HUDEP-2 (cell line): ENCODE measurements around the gene DBF4.
"Not testable (repeated sequence)": the region's sequence is repeated elsewhere in the genome, so short reads cannot be mapped to it uniquely, and the experiment has no call there.

Source experiments
- DNase-seq, 76 experiments: peaks; one replicate each; lab custom pipeline; 2025; ENCODE audit not compliant: unreplicated experiment in 76 of 76; lab: John Stamatoyannopoulos, UW

DBF4 gene

GRCh38 chr7:87878208-87878735 is 2.0 kb downstream of the DBF4 start:
- peak in 3 of 76 experiments; percentile 4 to 26 (median 6) for DNase-seq

DNA sequence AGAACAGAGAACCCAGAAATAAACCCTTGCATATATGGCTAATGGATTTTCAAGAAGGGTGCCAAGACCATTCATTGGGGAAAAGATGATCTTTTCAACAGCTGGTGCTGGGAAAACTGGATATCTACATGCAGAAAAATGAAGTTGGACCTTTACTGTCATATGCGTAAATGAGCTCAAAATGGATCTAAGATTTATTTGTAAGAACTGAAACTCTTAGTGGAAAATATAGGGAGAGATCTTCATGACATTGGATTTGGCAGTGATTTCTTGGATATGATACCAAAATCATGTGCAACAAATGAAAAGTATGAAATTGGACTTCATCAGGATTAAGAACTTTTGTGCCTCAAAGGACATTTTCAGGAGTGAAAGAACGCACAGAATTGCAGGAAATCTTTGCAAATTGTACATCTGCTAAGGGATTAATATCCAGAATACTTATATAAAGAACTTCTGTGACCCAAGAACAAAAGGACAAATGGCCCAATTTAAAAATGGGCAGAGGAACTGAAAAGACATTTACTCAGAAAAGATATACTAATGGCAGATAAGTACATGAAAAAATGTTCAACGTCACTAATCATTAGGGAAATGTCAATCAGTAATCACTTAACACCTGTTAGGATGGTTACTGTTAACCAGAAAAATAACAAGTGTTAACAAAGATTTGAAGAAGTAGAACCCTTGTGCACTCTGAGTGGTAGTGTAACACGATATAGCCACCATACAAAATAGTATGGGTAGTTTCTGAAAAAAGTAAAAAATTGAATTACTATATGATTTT is 6.1 kb downstream of the DBF4 start:
- DNase-seq: no peak

DNA sequence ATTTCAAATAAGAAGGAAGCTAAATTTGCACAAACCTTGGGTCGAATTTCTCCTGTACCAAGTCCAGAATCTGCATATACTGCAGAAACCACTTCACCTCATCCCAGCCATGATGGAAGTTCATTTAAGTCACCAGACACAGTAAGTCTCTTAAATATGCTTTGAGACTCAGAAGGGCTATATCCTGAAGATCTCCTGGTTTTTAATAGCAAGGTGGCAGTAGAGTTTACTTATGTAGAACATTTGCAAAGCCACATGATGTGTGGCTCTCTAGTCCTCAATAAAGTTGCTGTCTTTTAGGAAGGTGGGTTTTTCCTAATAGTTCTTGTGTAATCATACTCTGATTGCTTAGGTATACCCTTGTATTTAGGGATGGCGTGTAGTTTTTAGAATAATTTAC is 8.7 kb downstream of the DBF4 start:
- DNase-seq: no peak

- peak in 5 of 76 experiments; percentile 6 to 11 (median 8) for DNase-seq
Measured at GRCh38 chr7:87886875-87887274, 10.6 kb downstream of the DBF4 start.

GRCh38 chr7:87895363-87895762 is 19.1 kb downstream of the DBF4 start:
- no peak for DNase-seq

- DNase-seq: no peak
Measured at GRCh38 chr7:87899255-87899654, 23.0 kb downstream of the DBF4 start.

DNA sequence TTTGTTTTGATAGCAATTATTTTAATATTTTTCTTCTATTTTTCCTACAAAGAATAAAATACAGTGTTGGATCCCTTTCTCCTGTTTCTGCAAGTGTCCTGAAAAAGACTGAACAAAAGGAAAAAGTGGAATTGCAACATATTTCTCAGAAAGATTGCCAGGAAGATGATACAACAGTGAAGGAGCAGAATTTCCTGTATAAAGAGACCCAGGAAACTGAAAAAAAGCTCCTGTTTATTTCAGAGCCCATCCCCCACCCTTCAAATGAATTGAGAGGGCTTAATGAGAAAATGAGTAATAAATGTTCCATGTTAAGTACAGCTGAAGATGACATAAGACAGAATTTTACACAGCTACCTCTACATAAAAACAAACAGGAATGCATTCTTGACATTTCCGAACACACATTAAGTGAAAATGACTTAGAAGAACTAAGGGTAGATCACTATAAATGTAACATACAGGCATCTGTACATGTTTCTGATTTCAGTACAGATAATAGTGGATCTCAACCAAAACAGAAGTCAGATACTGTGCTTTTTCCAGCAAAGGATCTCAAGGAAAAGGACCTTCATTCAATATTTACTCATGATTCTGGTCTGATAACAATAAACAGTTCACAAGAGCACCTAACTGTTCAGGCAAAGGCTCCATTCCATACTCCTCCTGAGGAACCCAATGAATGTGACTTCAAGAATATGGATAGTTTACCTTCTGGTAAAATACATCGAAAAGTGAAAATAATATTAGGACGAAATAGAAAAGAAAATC is 31.0 kb downstream of the DBF4 start:
- not testable (repeated sequence) for DNase-seq

DNA sequence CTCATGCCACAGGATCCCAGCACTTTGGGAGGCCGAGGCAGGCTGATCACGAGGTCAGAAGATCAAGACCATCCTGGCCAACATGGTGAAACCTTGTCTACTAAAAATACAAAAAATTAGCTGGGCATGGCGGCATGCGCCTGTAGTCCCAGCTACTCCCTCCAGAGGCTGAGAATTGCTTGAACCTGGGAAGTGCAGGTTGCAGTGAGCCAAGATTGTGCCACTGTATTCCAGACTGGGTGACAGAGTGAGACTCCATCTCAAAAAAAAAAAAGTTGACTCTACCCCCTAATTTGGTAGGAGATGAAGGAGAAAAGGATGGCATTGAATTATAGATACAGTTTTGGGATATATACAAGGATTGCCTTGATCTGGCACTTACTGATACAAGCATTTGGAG is 32.5 kb downstream of the DBF4 start:
- DNase-seq: not testable (repeated sequence)

GRCh38 chr7:87912121-87912520 is 35.8 kb downstream of the DBF4 start:
- no peak for DNase-seq

DNA sequence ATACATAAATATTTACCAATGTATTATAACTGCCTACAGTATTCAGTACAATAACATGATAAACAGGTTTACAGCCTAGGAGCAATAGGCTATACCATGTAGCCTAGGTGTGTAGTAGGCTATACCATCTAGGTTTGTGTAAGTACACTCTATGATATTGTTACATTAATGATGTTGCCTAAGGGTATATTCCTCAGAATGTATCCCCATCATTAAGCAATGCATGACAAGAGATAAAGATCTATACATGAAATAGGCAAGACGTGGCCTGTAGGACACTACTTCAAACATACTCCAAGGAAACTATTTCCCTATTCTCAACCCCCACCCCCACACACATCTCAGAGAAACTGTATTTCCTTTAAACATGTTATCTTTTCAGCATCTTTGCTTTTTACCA is 42.4 kb downstream of the DBF4 start:
- DNase-seq: no peak

DNA sequence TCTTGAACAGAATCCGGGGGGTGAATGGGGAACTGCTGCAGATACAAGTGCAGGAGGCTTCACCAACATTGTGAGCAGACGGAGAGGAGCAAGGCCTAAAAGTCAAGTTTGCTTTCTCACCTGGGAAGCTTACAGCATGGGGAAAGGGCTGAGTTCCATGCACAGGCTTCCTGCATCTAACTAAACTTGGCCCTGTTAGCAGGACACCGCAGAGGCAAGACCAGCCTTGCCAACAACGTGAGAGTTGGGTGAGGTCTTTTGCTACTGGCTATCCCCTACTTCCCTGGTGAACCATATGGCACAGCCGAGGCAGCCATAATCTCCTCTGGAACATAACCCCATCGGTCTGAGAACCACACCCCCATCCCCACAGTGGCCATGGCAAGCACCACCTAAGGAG is 43.6 kb downstream of the DBF4 start:
- no peak for DNase-seq

DNA sequence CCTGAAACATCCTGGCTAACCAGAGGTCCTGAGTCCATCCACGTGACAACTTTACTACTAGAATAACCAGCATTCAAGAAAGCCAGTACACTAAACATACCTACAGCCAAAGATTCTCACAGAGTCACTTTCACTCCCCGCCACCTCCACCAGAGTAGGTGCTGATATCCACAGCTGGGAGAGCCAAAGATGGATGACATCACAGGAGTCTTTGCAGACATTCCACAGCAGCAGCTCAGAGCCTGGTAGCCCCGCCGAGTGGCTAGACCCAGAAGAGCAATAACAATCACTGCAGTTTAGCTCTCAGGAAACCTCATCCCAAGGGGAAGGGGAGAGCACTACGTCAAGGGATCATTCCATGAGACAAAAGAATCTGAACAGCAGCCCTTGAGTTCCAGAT is 44.3 kb downstream of the DBF4 start:
- DNase-seq: no peak

- not testable (repeated sequence) for DNase-seq
Measured at GRCh38 chr7:87922759-87923395, 46.6 kb downstream of the DBF4 start.

DNA sequence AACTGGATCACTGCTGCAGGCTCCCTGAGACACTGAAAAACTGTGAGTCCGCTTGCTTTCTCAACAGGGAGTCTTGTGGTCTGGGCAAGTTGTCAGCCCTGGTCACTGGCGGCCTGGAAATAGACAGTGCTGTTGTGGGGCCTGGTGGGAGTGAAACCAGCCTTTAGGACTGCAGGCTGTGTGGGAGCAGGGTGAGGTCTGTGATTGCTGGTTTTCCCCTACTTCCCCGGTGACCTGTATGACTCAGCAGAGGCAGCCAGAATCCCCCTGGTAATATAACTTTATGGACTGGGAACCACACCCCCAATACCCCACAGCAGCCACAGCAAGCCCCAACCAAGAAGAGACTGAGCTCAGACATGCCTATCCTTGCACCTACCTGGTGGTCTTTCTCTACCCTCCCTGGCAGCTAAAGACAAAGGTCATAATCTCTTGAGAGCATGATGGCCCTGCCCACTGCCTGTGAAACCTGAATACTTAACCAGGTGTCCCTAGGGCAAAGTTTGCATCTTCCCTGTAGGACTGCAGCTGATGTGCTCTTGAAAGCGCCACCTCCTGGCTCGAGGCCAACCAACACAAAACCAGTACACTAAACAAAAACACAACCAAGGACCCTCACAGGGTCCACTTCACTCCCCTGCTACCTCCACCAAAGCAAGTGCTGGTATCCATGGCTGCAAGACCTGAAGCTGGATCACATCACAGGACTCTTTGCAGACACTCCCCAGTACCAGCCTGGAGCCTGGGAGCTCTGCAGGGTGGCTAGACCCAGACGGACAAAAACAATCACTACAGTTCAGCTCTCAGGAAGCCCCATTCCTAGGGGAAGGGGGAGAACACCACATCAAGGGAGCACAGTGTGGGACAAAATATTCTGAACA is 50.5 kb downstream of the DBF4 start:
- peak in 1 of 76 experiments; percentile 15 for DNase-seq

GRCh38 chr7:87933605-87933952 is 57.3 kb downstream of the DBF4 start:
- DNase-seq: no peak

GRCh38 chr7:87933953-87934698 is 57.8 kb downstream of the DBF4 start, which contains the start of gene ADAM22:
Gene ADAM22 (plus strand): TSS chr7:87934251. CDS start chr7:87934466, 215 bp downstream.
- DNase-seq: peak in 74 of 76 experiments; percentile 17 to 92 (median 78)

DNA sequence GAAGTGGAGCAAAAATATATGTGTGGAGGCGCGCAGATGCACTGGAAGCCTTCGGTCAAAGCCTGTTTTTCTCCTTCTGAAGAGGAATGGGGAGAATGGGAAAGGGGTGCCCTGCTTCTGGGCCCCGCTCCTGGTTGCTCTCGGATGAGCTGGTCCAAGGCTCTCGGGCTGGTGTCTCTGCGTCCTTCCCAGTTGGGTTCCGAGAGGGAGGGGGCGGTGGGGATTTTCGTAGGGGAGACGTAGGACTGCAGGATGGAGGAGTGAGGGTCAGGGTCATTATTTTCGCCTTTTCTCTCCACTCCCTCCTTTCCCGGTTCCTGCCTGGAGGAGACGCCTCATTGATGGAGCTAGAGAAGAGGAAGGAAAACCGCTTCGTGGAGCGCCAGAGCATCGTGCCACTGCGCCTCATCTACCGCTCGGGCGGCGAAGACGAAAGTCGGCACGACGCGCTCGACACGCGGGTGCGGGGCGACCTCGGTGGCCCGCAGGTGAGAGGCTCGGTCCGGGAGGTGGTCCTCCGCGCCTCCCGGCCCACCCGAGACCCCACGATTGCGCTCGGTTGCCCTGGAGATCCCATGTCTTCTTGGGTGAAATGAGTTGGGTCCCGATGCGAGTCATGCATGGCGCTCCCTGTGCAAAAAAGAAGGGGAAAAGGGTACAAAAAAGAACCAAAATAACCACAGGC is 58.5 kb downstream of the DBF4 start:
- peak in 1 of 76 experiments; percentile 13 for DNase-seq

DNA sequence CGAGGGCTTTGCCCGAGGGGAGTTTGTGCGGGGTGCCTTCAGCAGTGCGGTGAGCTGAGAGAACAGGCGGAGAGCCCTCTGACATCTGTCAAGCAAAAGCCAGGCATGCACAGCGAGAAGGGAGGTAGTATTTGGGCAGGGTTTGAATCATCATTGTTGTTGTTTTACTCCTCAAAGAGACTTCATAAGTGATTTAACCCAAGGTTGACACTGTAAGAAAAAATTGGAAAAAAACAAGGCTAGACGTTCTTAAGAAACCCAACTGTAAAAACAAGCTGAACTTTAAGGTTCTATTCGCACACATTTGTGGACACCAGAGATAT is 59.1 kb downstream of the DBF4 start:
- DNase-seq: no peak

GRCh38 chr7:87941138-87941537 is 64.8 kb downstream of the DBF4 start:
- no peak for DNase-seq
